Naive thymus-derived CD4-positive, alpha-beta T cell (primary cell): ENCODE data around the gene PRLH. TPM values are rescaled to one million over a fixed set of nuclear protein-coding genes. Genes with fewer than 3 reads are reported as not detected.

Source experiments
- ATAC-seq: fragments of 150-1000 bp; cut with Tn5 transposase; 2 replicates; pipeline ENCODE4 v1.10.0; 2021; ENCODE audit warnings: mild to moderate bottlenecking, moderate library complexity
- CTCF ChIA-PET: fragments of 350-600 bp; sonication (Branson Sonifier 250); formaldehyde crosslinking; loops from one replicate; lab custom pipeline; 2021; ENCODE audit warnings: antibody characterized with exemption; lab: Charles Lee
- POLR2A ChIA-PET: fragments of 350-600 bp; sonication (Branson Sonifier 250); formaldehyde crosslinking; loops from one replicate; lab custom pipeline; 2021; ENCODE audit warnings: antibody characterized with exemption, inconsistent platforms; lab: Charles Lee
- DNase-seq, 9 donors: peaks; one replicate each; pipeline versions ENCODE4 v3.0.0 to v3.0.0-alpha.2; 2020 to 2022; ENCODE audit warnings: mixed read lengths in 1 of 9
- H3K27ac ChIP-seq: one replicate; pipeline ENCODE4 v1.7.0; 2013; ENCODE audit warnings: mild to moderate bottlenecking, low read depth, low read length, moderate library complexity
- H3K27me3 ChIP-seq, 2 donors: one replicate each; pipeline ENCODE4 v1.7.0; 2013; ENCODE audit warnings: low read length in 2 of 2, mild to moderate bottlenecking in 2 of 2, moderate library complexity in 2 of 2; ENCODE audit not compliant: control insufficient read depth in 2 of 2, insufficient read depth in 2 of 2
- H3K36me3 ChIP-seq, 3 experiments: 1 replicate in 2 of 3; 2 replicates in 1 of 3; pipeline ENCODE4 v1.7.0; 2013; ENCODE audit warnings: low read length in 3 of 3, mild to moderate bottlenecking in 3 of 3, moderate library complexity in 1 of 3; ENCODE audit not compliant: insufficient read depth in 3 of 3, control insufficient read depth in 2 of 3
- H3K4me1 ChIP-seq, 2 donors: one replicate each; pipeline ENCODE4 v1.7.0; 2013; ENCODE audit warnings: low read length in 2 of 2, mild to moderate bottlenecking in 2 of 2, moderate library complexity in 1 of 2; ENCODE audit not compliant: control insufficient read depth in 2 of 2, insufficient read depth in 2 of 2
- H3K4me3 ChIP-seq: 2 replicates; pipeline ENCODE4 v1.7.0; 2013; ENCODE audit warnings: mild to moderate bottlenecking, low read length
- H3K9me3 ChIP-seq, 3 experiments: 1 replicate in 2 of 3; 2 replicates in 1 of 3; pipeline ENCODE4 v1.7.0; 2013; ENCODE audit warnings: low read length in 3 of 3; ENCODE audit not compliant: control insufficient read depth in 2 of 3
- H3K27ac Mint-ChIP-seq, 9 donors: one replicate each; pipeline ENCODE4 v1.8.0; 2020 to 2022; ENCODE audit warnings: mixed read lengths in 9 of 9, mild to moderate bottlenecking in 8 of 9, moderate library complexity in 5 of 9, inconsistent platforms in 2 of 9
- H3K27me3 Mint-ChIP-seq, 5 donors: one replicate each; pipeline ENCODE4 v1.8.0; 2021 to 2022; ENCODE audit warnings: mixed read lengths in 5 of 5, mild to moderate bottlenecking in 1 of 5
- H3K36me3 Mint-ChIP-seq, 5 donors: one replicate each; pipeline ENCODE4 v1.8.0; 2020 to 2022; ENCODE audit warnings: mixed read lengths in 5 of 5, mild to moderate bottlenecking in 3 of 5, inconsistent platforms in 1 of 5
- H3K4me1 Mint-ChIP-seq, 7 donors: one replicate each; pipeline ENCODE4 v1.8.0; 2020 to 2022; ENCODE audit warnings: mixed read lengths in 7 of 7, mild to moderate bottlenecking in 3 of 7, inconsistent platforms in 1 of 7
- H3K4me3 Mint-ChIP-seq, 10 donors: one replicate each; pipeline ENCODE4 v1.8.0; 2020 to 2022; ENCODE audit warnings: mild to moderate bottlenecking in 10 of 10, mixed read lengths in 10 of 10, moderate library complexity in 6 of 10, inconsistent platforms in 2 of 10
- H3K9me3 Mint-ChIP-seq, 11 donors: one replicate each; pipeline ENCODE4 v1.8.0; 2020 to 2022; ENCODE audit warnings: mixed read lengths in 11 of 11, mild to moderate bottlenecking in 4 of 11, inconsistent platforms in 1 of 11, moderate library complexity in 1 of 11
- intact Hi-C, 2 donors: fragments of 100-400 bp; cut with micrococcal nuclease; formaldehyde crosslinking; loops; one replicate each; pipeline ENCODE4 v1.15.1; 2023
- polyA plus RNA-seq, 2 donors: library from polyadenylated mRNA; unstranded; fragments of 300-500 nt; fragmentation: Illumina TruSeq; gene quantifications; one replicate each; pipeline ENCODE4 v1.2.3, GENCODE V29; 2021
- total RNA-seq, 6 experiments: library from RNA in 5 of 6; stranded (reverse) in 5 of 6; gene quantifications; 1 replicate in 5 of 6; 2 replicates in 1 of 6; pipeline ENCODE4 v1.2.3 and lab custom pipeline; 2021 to 2026

The PRLH gene
- total and polyA plus RNA-seq, 7 experiments from 2014 or later: not detected

- H3K4me1 ChIP-seq: peaks cover 0 to 6% of the 10 kb centered on the region in 2 donors
- H3K4me3 ChIP-seq: no peak overlapping the region
- POLR2A ChIA-PET: no interaction called here
- intact Hi-C loops: no loop called here
- Mint-ChIP-seq H3K27me3 (peaks cover 0 to 10% (median 0%) of the 10 kb centered on the region in 5 donors), H3K36me3 (peaks cover 0 to 8% (median 0%) of the 10 kb centered on the region in 5 donors), H3K27ac (no peak overlapping the region), H3K4me3 (no peak overlapping the region), H3K4me1 (peaks cover 0 to 14% (median 12%) of the 10 kb centered on the region in 7 donors), H3K9me3 (peaks cover 0 to 43% (median 8%) of the 10 kb centered on the region in 11 donors)
- no peaks in the 10 kb centered on the region for H3K9me3 ChIP-seq
- CTCF ChIA-PET: no interaction called here
- DNase-seq (no peak), ATAC-seq (no peak)
- H3K27me3 ChIP-seq: no peaks in the 10 kb centered on the region
- no peak overlapping the region for H3K27ac ChIP-seq
- H3K36me3 ChIP-seq: no peaks in the 10 kb centered on the region
Measured at GRCh38 chr2:237553948-237554347, 12.4 kb upstream of the PRLH start.

GRCh38 chr2:237555560-237555959 is 10.8 kb upstream of the PRLH start:
- Mint-ChIP-seq H3K36me3 (peaks cover 0 to 8% (median 0%) of the 10 kb centered on the region in 5 donors), H3K9me3 (peaks cover 0 to 43% (median 8%) of the 10 kb centered on the region in 11 donors), H3K4me3 (no peak overlapping the region), H3K27me3 (peaks cover 0 to 6% (median 0%) of the 10 kb centered on the region in 5 donors), H3K27ac (no peak overlapping the region), H3K4me1 (peaks cover 0 to 14% (median 12%) of the 10 kb centered on the region in 7 donors)
- intact Hi-C loops: no loop called here
- ChIA-PET POLR2A (interaction anchor here (0.6 kb wide), 1 partner anchor 36 kb away, joined by 3 read pairs; no protein-coding TSS in a partner anchor), CTCF (interaction anchor here (0.6 to 1.2 kb wide), 2 partner anchors 16 to 590 kb away, joined by 3 to 5 read pairs; no protein-coding TSS in a partner anchor)
- H3K4me3 ChIP-seq: no peak overlapping the region
- no peaks in the 10 kb centered on the region for H3K9me3 ChIP-seq
- H3K4me1 ChIP-seq: peaks cover 0 to 6% of the 10 kb centered on the region in 2 donors
- no peaks in the 10 kb centered on the region for H3K27me3 ChIP-seq
- no peaks in the 10 kb centered on the region for H3K36me3 ChIP-seq
- no peak for DNase-seq
- ATAC-seq: no peak
- no peak overlapping the region for H3K27ac ChIP-seq

- Mint-ChIP-seq H3K27me3 (peaks cover 0 to 6% (median 0%) of the 10 kb centered on the region in 5 donors), H3K4me3 (peak overlapping the region in 6 of 10 donors; percentile 3 to 51 (median 24)), H3K9me3 (peaks cover 0 to 43% (median 8%) of the 10 kb centered on the region in 11 donors), H3K4me1 (peaks cover 0 to 14% (median 12%) of the 10 kb centered on the region in 7 donors), H3K36me3 (peaks cover 0 to 8% (median 0%) of the 10 kb centered on the region in 5 donors), H3K27ac (peak overlapping the region in 4 of 9 donors; percentile 65 to 77 (median 73))
- Histone ChIP-seq H3K4me3 (no peak overlapping the region), H3K27ac (no peak overlapping the region), H3K27me3 (no peaks in the 10 kb centered on the region), H3K9me3 (no peaks in the 10 kb centered on the region), H3K36me3 (no peaks in the 10 kb centered on the region), H3K4me1 (peaks cover 0 to 6% of the 10 kb centered on the region in 2 donors)
- DNase-seq: no peak
- intact Hi-C loops: no loop called here
- POLR2A ChIA-PET: no interaction called here
- CTCF ChIA-PET: no interaction called here
- ATAC-seq: peak; percentile 47
Measured at GRCh38 chr2:237556773-237557632, 9.4 kb upstream of the PRLH start.

GRCh38 chr2:237557633-237558015 is 8.8 kb upstream of the PRLH start:
- Mint-ChIP-seq H3K9me3 (peaks cover 0 to 42% (median 8%) of the 10 kb centered on the region in 11 donors), H3K36me3 (peaks cover 0 to 8% (median 0%) of the 10 kb centered on the region in 5 donors), H3K27ac (peak overlapping the region in 3 of 9 donors; percentile 65 to 73 (median 73)), H3K4me1 (peaks cover 0 to 14% (median 12%) of the 10 kb centered on the region in 7 donors), H3K4me3 (peak overlapping the region in 6 of 10 donors; percentile 9 to 51 (median 24)), H3K27me3 (peaks cover 0 to 6% (median 0%) of the 10 kb centered on the region in 5 donors)
- no peak overlapping the region for H3K4me3 ChIP-seq
- intact Hi-C loops: no loop called here
- H3K27me3 ChIP-seq: no peaks in the 10 kb centered on the region
- H3K36me3 ChIP-seq: no peaks in the 10 kb centered on the region
- H3K27ac ChIP-seq: no peak overlapping the region
- ATAC-seq (no peak), DNase-seq (no peak)
- peaks cover 0 to 6% of the 10 kb centered on the region in 2 donors for H3K4me1 ChIP-seq
- ChIA-PET CTCF (no interaction called here), POLR2A (no interaction called here)
- H3K9me3 ChIP-seq: no peaks in the 10 kb centered on the region

- H3K4me1 ChIP-seq: peaks cover 0 to 6% of the 10 kb centered on the region in 2 donors
- CTCF ChIA-PET: no interaction called here
- DNase-seq (no peak), ATAC-seq (no peak)
- no peak overlapping the region for H3K27ac Mint-ChIP-seq
- H3K9me3 ChIP-seq: no peaks in the 10 kb centered on the region
- no peak overlapping the region for H3K4me3 Mint-ChIP-seq
- H3K27me3 Mint-ChIP-seq: peaks cover 0 to 5% (median 0%) of the 10 kb centered on the region in 5 donors
- H3K36me3 ChIP-seq: no peaks in the 10 kb centered on the region
- POLR2A ChIA-PET: no interaction called here
- peaks cover 0 to 8% (median 0%) of the 10 kb centered on the region in 5 donors for H3K36me3 Mint-ChIP-seq
- H3K4me1 Mint-ChIP-seq: peaks cover 0 to 14% (median 12%) of the 10 kb centered on the region in 7 donors
- no peak overlapping the region for H3K27ac ChIP-seq
- H3K9me3 Mint-ChIP-seq: peaks cover 0 to 28% (median 8%) of the 10 kb centered on the region in 11 donors
- H3K4me3 ChIP-seq: no peak overlapping the region
- intact Hi-C loops: no loop called here
- no peaks in the 10 kb centered on the region for H3K27me3 ChIP-seq
Measured at GRCh38 chr2:237558961-237559641, 7.3 kb upstream of the PRLH start.

GRCh38 chr2:237561221-237561620 is 5.2 kb upstream of the PRLH start:
- H3K9me3 ChIP-seq: no peaks in the 10 kb centered on the region
- no peak overlapping the region for H3K27ac ChIP-seq
- no peaks in the 10 kb centered on the region for H3K36me3 ChIP-seq
- intact Hi-C loops: no loop called here
- peaks cover 0 to 5% (median 0%) of the 10 kb centered on the region in 5 donors for H3K36me3 Mint-ChIP-seq
- H3K4me1 Mint-ChIP-seq: peaks cover 0 to 14% (median 12%) of the 10 kb centered on the region in 7 donors
- H3K9me3 Mint-ChIP-seq: peaks cover 0 to 9% (median 3%) of the 10 kb centered on the region in 11 donors
- POLR2A ChIA-PET: no interaction called here
- H3K4me1 ChIP-seq: peaks cover 0 to 6% of the 10 kb centered on the region in 2 donors
- H3K4me3 Mint-ChIP-seq: no peak overlapping the region
- H3K27me3 ChIP-seq: no peaks in the 10 kb centered on the region
- CTCF ChIA-PET: interaction anchor here (1.6 kb wide), 1 partner anchor 12 kb away, joined by 3 read pairs; no protein-coding TSS in a partner anchor
- peaks cover 0 to 4% (median 0%) of the 10 kb centered on the region in 5 donors for H3K27me3 Mint-ChIP-seq
- ATAC-seq (no peak), DNase-seq (no peak)
- H3K27ac Mint-ChIP-seq: no peak overlapping the region
- H3K4me3 ChIP-seq: no peak overlapping the region
